Measurements from ENCODE around the gene NTM. TPM values are rescaled to one million over a fixed set of nuclear protein-coding genes. Genes with fewer than 3 reads are reported as not detected.
A peak's percentile ranks its signal among the peaks of the same experiment; 100 is the strongest.

The NTM gene
- total RNA-seq, 4 donors from 2014 or later = 0.21 to 3.2 (median 0.84) TPM

GRCh38 chr11:131666617-131667016 is 296.2 kb downstream of the NTM start:
- Histone ChIP-seq H3K27ac (no peak overlapping the region), H3K4me1 (no peaks in the 10 kb centered on the region), H3K4me3 (no peak overlapping the region), H3K9me3 (no peaks in the 10 kb centered on the region), H3K36me3 (no peaks in the 10 kb centered on the region), H3K27me3 (peaks cover 0 to 11% (median 0%) of the 10 kb centered on the region in 4 donors)
- WGBS, 2 donors = 60% methylated on average over 4 to 5 of the region's 5 CpGs
- no peak for TF ChIP-seq CTCF (IDR thresholded peaks at IDR 0.05)
- no peak for TF ChIP-seq POLR2A (IDR thresholded peaks at IDR 0.05)
- DNase-seq = no peak
- intact Hi-C loops (cut with DNase I) = no loop called here

- intact Hi-C loops (cut with DNase I) = no loop called here
- no peak for TF ChIP-seq CTCF (IDR thresholded peaks at IDR 0.05)
- no peak for TF ChIP-seq POLR2A (IDR thresholded peaks at IDR 0.05)
- WGBS, 2 donors = 74 to 80% methylated on average over 2 to 4 of the region's 4 CpGs
Measured at GRCh38 chr11:131667566-131667965, 297.2 kb downstream of the NTM start.

GRCh38 chr11:131668500-131669400 is 298.3 kb downstream of the NTM start:
- H3K27ac ChIP-seq = no peak overlapping the region
- WGBS, 2 donors = 27 to 31% methylated on average over 10 to 11 of the region's 11 CpGs
- TF ChIP-seq POLR2A (IDR thresholded peaks at IDR 0.05) (no peak), CTCF (IDR thresholded peaks at IDR 0.05) (peak in 4 of 6 experiments; percentile 18 to 53 (median 47))
- no peaks in the 10 kb centered on the region for H3K4me1 ChIP-seq
- peaks cover 0 to 11% (median 0%) of the 10 kb centered on the region in 4 donors for H3K27me3 ChIP-seq
- DNase-seq = no peak
- H3K4me3 ChIP-seq = no peak overlapping the region
- H3K9me3 ChIP-seq = no peaks in the 10 kb centered on the region
- H3K36me3 ChIP-seq = no peaks in the 10 kb centered on the region
- intact Hi-C loops (cut with DNase I) = no loop called here

More at GRCh38 chr11:131667566-131667965, 297.2 kb downstream of the NTM start:
- Histone ChIP-seq H3K36me3 (no peaks in the 10 kb centered on the region), H3K9me3 (no peaks in the 10 kb centered on the region), H3K27ac (no peak overlapping the region), H3K27me3 (peaks cover 0 to 11% (median 0%) of the 10 kb centered on the region in 4 donors), H3K4me1 (no peaks in the 10 kb centered on the region), H3K4me3 (no peak overlapping the region)
- DNase-seq = no peak

GRCh38 chr11:131669401-131669780 is 299.0 kb downstream of the NTM start:
- peaks cover 0 to 6% (median 0%) of the 10 kb centered on the region in 3 donors for H3K4me1 ChIP-seq
- no peak overlapping the region for H3K27ac ChIP-seq
- H3K9me3 ChIP-seq = no peaks in the 10 kb centered on the region
- intact Hi-C loops (cut with DNase I) = no loop called here
- H3K4me3 ChIP-seq = no peak overlapping the region
- H3K27me3 ChIP-seq = peaks cover 0 to 11% (median 0%) of the 10 kb centered on the region in 4 donors
- TF ChIP-seq CTCF (IDR thresholded peaks at IDR 0.05) (no peak), POLR2A (IDR thresholded peaks at IDR 0.05) (no peak)
- WGBS, 2 donors = 61% methylated on average over 4 of the region's 4 CpGs; no CpG with 5 or more reads in 1 of the 2 donors
- DNase-seq = no peak
- no peaks in the 10 kb centered on the region for H3K36me3 ChIP-seq

GRCh38 chr11:131670876-131671275 is 300.5 kb downstream of the NTM start:
- Histone ChIP-seq H3K36me3 (no peaks in the 10 kb centered on the region), H3K9me3 (no peaks in the 10 kb centered on the region), H3K4me3 (no peak overlapping the region), H3K27me3 (peaks cover 0 to 11% (median 0%) of the 10 kb centered on the region in 4 donors), H3K4me1 (peaks cover 0 to 10% (median 0%) of the 10 kb centered on the region in 3 donors), H3K27ac (no peak overlapping the region)
- intact Hi-C loops (cut with DNase I) = loop anchor here (5.0 to 10.0 kb wide), 2 partner anchors 604 to 746 kb away; no protein-coding TSS in a partner anchor
- WGBS, 2 donors = 65 to 76% methylated on average over 3 of the region's 3 CpGs
- no peak for DNase-seq
- TF ChIP-seq POLR2A (IDR thresholded peaks at IDR 0.05) = no peak
- no peak for TF ChIP-seq CTCF (IDR thresholded peaks at IDR 0.05)

Measured in esophagus squamous epithelium (tissue), 5 donors.